Left lung (tissue), 14 donors: ENCODE measurements around the gene ABCB10. TPM values are rescaled to one million over a fixed set of nuclear protein-coding genes. Genes with fewer than 3 reads are reported as not detected.

Experiments used
- ATAC-seq: fragments of 200-7000 bp; cut with Tn5 transposase; one replicate; pipeline ENCODE4 v1.9.1; 2020; ENCODE audit warnings: moderate library complexity
- DNase-seq, 4 donors: peaks; one replicate each; pipeline ENCODE4 v3.0.0-alpha.2; 2013 to 2020
- H3K27ac ChIP-seq, 2 donors: fragments of 200-600 bp; sonication (generic) in 1 of 2; one replicate each; pipeline versions ENCODE4 v1.5.0 to v1.8.0; 2020 to 2021
- H3K27me3 ChIP-seq, 2 donors: fragments of 200-600 bp; sonication (generic) in 1 of 2; one replicate each; pipeline versions ENCODE4 v1.5.0 to v1.8.0; 2020 to 2021
- H3K36me3 ChIP-seq, 2 donors: fragments of 200-600 bp; sonication (generic) in 1 of 2; one replicate each; pipeline versions ENCODE4 v1.5.0 to v1.8.0; 2020 to 2021
- H3K4me1 ChIP-seq, 2 donors: fragments of 200-600 bp; one replicate each; pipeline ENCODE4 v1.8.0; 2021
- H3K4me3 ChIP-seq, 2 donors: fragments of 200-600 bp; sonication (generic) in 1 of 2; one replicate each; pipeline versions ENCODE4 v1.5.0 to v1.8.0; 2020 to 2021; ENCODE audit warnings: mild to moderate bottlenecking in 1 of 2
- H3K9me3 ChIP-seq, 2 donors: fragments of 200-600 bp; sonication (generic) in 1 of 2; one replicate each; pipeline versions ENCODE4 v1.5.0 to v1.8.0; 2020 to 2021
- intact Hi-C, 2 donors: fragments of 100-400 bp; cut with DNase I; formaldehyde crosslinking; loops; one replicate each; pipeline versions ENCODE4 v1.11.2 to v1.14.2; 2022
- long read RNA-seq, 12 donors: library from polyadenylated mRNA in 2 of 12; unstranded in 2 of 12; transcript quantifications; one replicate each; pipeline ENCODE4 v2.0.0 and lab custom pipeline, GENCODE V29; 2019 to 2026
- polyA plus RNA-seq, 6 donors: library from polyadenylated mRNA; unstranded; fragments of 120-200 nt; gene quantifications; one replicate each; pipeline ENCODE4 v1.2.1, GENCODE V29; 2013; ENCODE audit not compliant: insufficient read length in 6 of 6
- total RNA-seq, 2 donors: library from RNA; stranded (reverse); fragmentation: NEBNext Ultra II Directional; extraction: Animal tissue kit (Norgen Biotek cat#: 25700); gene quantifications; one replicate each; pipeline ENCODE4 v1.2.1, GENCODE V29; 2021
- TF ChIP-seq, protein P1 (sequence below), 2 donors: fragments of 200-600 bp; sonication (generic) in 1 of 2; IDR thresholded peaks; one replicate each; pipeline versions ENCODE4 v1.5.0 to v1.8.0; 2021; ENCODE audit warnings: antibody characterized with exemption in 2 of 2
- donor health status: DM: no; HTN: yes; CAD: no.
- donor health status: DM: no; HTN: no; CAD: no.

ABCB10 gene
- total RNA-seq (10 to 100 TPM; 16.4 to 25.6 TPM), polyA plus RNA-seq (10 to 100 TPM; 17.8 to 23.2 (median 20.1) TPM)
- long read RNA-seq, donor 1, transcript ABCB10-201 (13 exons, 3,857 nt): major isoform, 6 of 11 reads
- long read RNA-seq, donor 1, partial matches to known transcripts: 5 of 11 reads
- long read RNA-seq, donor 1, other reads (novel, unspliced or antisense): 0 of 11 reads
- long read RNA-seq, donor 2, partial matches to known transcripts: 0 of 5 reads
- long read RNA-seq, donor 2, other reads (novel, unspliced or antisense): 0 of 5 reads
- long read RNA-seq, donor 3, partial matches to known transcripts: 0 of 2 reads
- long read RNA-seq, donor 3, other reads (novel, unspliced or antisense): 0 of 2 reads
- long read RNA-seq, donor 4: 0 reads
- long read RNA-seq, donor 5, transcript ABCB10-201 (13 exons, 3,857 nt): major isoform, 7 of 7 reads
- long read RNA-seq, donor 5, partial matches to known transcripts: 0 of 7 reads
- long read RNA-seq, donor 5, other reads (novel, unspliced or antisense): 0 of 7 reads
- long read RNA-seq, donor 6, partial matches to known transcripts: 0 of 2 reads
- long read RNA-seq, donor 6, other reads (novel, unspliced or antisense): 0 of 2 reads
- long read RNA-seq, donor 7, partial matches to known transcripts: 0 of 3 reads
- long read RNA-seq, donor 7, other reads (novel, unspliced or antisense): 0 of 3 reads
- long read RNA-seq, donor 8, transcript ABCB10-201 (13 exons, 3,857 nt): major isoform, 5 of 15 reads
- long read RNA-seq, donor 8, partial matches to known transcripts: 10 of 15 reads
- long read RNA-seq, donor 8, other reads (novel, unspliced or antisense): 0 of 15 reads
- long read RNA-seq, donor 9: 0 reads
- long read RNA-seq, donor 10: 0 reads
- long read RNA-seq, donor 11, partial matches to known transcripts: 5 of 6 reads
- long read RNA-seq, donor 11, other reads (novel, unspliced or antisense): 0 of 6 reads
- long read RNA-seq, donor 12, partial matches to known transcripts: 6 of 9 reads
- long read RNA-seq, donor 12, other reads (novel, unspliced or antisense): 0 of 9 reads

- TF ChIP-seq, protein P1, sequence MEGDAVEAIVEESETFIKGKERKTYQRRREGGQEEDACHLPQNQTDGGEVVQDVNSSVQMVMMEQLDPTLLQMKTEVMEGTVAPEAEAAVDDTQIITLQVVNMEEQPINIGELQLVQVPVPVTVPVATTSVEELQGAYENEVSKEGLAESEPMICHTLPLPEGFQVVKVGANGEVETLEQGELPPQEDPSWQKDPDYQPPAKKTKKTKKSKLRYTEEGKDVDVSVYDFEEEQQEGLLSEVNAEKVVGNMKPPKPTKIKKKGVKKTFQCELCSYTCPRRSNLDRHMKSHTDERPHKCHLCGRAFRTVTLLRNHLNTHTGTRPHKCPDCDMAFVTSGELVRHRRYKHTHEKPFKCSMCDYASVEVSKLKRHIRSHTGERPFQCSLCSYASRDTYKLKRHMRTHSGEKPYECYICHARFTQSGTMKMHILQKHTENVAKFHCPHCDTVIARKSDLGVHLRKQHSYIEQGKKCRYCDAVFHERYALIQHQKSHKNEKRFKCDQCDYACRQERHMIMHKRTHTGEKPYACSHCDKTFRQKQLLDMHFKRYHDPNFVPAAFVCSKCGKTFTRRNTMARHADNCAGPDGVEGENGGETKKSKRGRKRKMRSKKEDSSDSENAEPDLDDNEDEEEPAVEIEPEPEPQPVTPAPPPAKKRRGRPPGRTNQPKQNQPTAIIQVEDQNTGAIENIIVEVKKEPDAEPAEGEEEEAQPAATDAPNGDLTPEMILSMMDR (IDR thresholded peaks at IDR 0.05): peak; percentile 70 to 79
- Histone ChIP-seq H3K9me3 (no peaks in the 10 kb centered on the region), H3K4me1 (peaks cover 7 to 48% of the 10 kb centered on the region in 2 donors), H3K27ac (peak within 1 kb of the TSS; percentile 83 to 85), H3K36me3 (no peaks in the 10 kb centered on the region), H3K27me3 (no peaks in the 10 kb centered on the region), H3K4me3 (peak within 1 kb of the TSS; percentile 65 to 76)
- intact Hi-C loops: loop anchor here in 1 of 2 donors (5.0 kb wide), 1 partner anchor 64 kb away; no protein-coding TSS in a partner anchor
- ATAC-seq (peak; percentile 92), DNase-seq (peak; percentile 97 to 99 (median 97))
Observed at GRCh38 chr1:229558460-229559335, at the start of gene ABCB10. Gene ABCB10, minus strand, starts transcription at chr1:229558707. Its CDS starts 55 bp downstream, at chr1:229558652.

GRCh38 chr1:229607370-229607769 lies 48.9 kb upstream of the ABCB10 start:
- no peak overlapping the region for H3K27ac ChIP-seq
- intact Hi-C loops: no loop called here
- H3K9me3 ChIP-seq: no peaks in the 10 kb centered on the region
- no peaks in the 10 kb centered on the region for H3K27me3 ChIP-seq
- peaks cover 0 to 93% of the 10 kb centered on the region in 2 donors for H3K36me3 ChIP-seq
- no peak overlapping the region for H3K4me3 ChIP-seq
- H3K4me1 ChIP-seq: no peaks in the 10 kb centered on the region
- ATAC-seq (no peak), DNase-seq (no peak)
- TF ChIP-seq, protein P1 (IDR thresholded peaks at IDR 0.05): no peak

GRCh38 chr1:229603371-229604005 lies 45.0 kb upstream of the ABCB10 start:
- TF ChIP-seq, protein P1 (IDR thresholded peaks at IDR 0.05): no peak
- DNase-seq (no peak), ATAC-seq (no peak)
- H3K36me3 ChIP-seq: peaks cover 0 to 79% of the 10 kb centered on the region in 2 donors
- H3K4me3 ChIP-seq: no peak overlapping the region
- no peaks in the 10 kb centered on the region for H3K9me3 ChIP-seq
- intact Hi-C loops: no loop called here
- H3K27me3 ChIP-seq: no peaks in the 10 kb centered on the region
- H3K4me1 ChIP-seq: no peaks in the 10 kb centered on the region
- no peak overlapping the region for H3K27ac ChIP-seq

DNA sequence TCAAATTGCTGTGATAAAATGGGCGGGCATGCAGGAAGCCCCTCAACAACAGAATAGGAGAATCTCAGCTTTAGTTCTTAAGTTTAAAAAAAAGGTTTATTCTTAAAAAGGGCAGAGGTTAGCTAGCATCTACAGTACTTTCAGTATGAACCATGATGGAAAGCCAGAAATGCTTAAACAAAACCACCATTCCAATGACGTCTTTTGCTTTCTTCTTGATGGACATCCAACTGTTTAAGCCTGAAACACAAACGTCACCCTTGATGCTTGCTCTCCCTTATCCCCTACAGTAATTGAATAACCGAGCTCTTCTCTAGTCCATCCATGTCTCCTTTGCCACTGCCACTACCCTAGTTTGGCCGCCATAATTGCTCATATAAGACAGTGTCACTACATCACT lies 41.7 kb upstream of the ABCB10 start:
- Histone ChIP-seq H3K4me1 (peaks cover 4 to 12% of the 10 kb centered on the region in 2 donors), H3K27me3 (no peaks in the 10 kb centered on the region), H3K4me3 (no peak overlapping the region), H3K36me3 (peaks cover 0 to 53% of the 10 kb centered on the region in 2 donors), H3K9me3 (no peaks in the 10 kb centered on the region), H3K27ac (no peak overlapping the region)
- TF ChIP-seq, protein P1 (IDR thresholded peaks at IDR 0.05): no peak
- ATAC-seq (no peak), DNase-seq (no peak)
- intact Hi-C loops: no loop called here
